ENCODE measurements around the gene MEPCE. TPM values are rescaled to one million over a fixed set of nuclear protein-coding genes. Genes with fewer than 3 reads are reported as not detected.

The MEPCE gene
- polyA plus RNA-seq, 1 donor (not counting 4 experiments of a cell fraction or from before 2014, with no cell fraction given): 10.6 TPM

DNA sequence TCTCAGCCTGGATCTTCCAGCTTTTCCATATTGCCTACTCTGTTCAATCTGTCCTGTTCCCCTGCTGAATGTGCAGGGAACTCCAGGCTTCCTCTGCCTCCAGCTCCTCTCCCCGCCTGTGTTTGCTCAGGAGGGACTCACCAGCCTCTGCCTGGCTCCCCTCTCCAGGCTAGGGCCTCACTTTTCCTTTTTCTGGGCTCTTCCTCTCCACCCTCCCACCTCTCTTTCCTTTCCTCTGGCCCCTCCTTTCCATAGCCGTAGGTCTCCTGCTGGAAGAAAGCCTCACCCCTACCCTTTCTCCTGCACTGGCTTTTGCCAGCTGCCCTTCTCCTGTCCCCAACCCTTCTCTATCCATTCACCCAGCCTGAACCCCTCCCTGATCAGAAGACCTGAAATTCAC lies 31.4 kb upstream of the MEPCE start:
- Histone ChIP-seq H4K20me1 (ENCODE audit: control insufficient read depth, extremely low read depth, insufficient read depth, low read length) (no peaks in the 10 kb centered on the region), H3K36me3 (ENCODE audit: control insufficient read depth in 2 of 2, extremely low read depth in 1 of 2, insufficient read depth in 2 of 2, low read length in 2 of 2) (no peaks in the 10 kb centered on the region), H3K9me1 (ENCODE audit: control insufficient read depth, extremely low read depth, insufficient read depth, low read length) (no peaks in the 10 kb centered on the region), H3K4me1 (ENCODE audit: control insufficient read depth, extremely low read depth, insufficient read depth, low read length) (no peaks in the 10 kb centered on the region), H3K79me2 (ENCODE audit: control insufficient read depth, insufficient read depth, low read length) (no peaks in the 10 kb centered on the region), H3K9me3 (ENCODE audit: control insufficient read depth, low read depth, low read length) (no peaks in the 10 kb centered on the region), H3K9ac (ENCODE audit: control insufficient read depth, extremely low read depth, insufficient read depth, low read length) (no peak overlapping the region), H3K27ac (ENCODE audit: control insufficient read depth, insufficient read depth, low read length) (no peak overlapping the region), H3K27me3 (ENCODE audit: control insufficient read depth, extremely low read depth, insufficient read depth, low read length) (peaks cover 12% of the 10 kb centered on the region), H2AFZ (ENCODE audit: control insufficient read depth, low read length) (no peak overlapping the region), H3K4me3 (ENCODE audit: control insufficient read depth in 2 of 3, extremely low read depth in 1 of 3, insufficient read depth in 2 of 3, low read depth in 1 of 3, low read length in 3 of 3) (no peak overlapping the region), H3K4me2 (ENCODE audit: control insufficient read depth, extremely low read depth, insufficient read depth, low read depth, low read length) (no peak overlapping the region)
- FAIRE-seq (no peak), DNase-seq (ENCODE audit: low read depth, low spot score) (no peak)
- TF ChIP-seq, protein P1, sequence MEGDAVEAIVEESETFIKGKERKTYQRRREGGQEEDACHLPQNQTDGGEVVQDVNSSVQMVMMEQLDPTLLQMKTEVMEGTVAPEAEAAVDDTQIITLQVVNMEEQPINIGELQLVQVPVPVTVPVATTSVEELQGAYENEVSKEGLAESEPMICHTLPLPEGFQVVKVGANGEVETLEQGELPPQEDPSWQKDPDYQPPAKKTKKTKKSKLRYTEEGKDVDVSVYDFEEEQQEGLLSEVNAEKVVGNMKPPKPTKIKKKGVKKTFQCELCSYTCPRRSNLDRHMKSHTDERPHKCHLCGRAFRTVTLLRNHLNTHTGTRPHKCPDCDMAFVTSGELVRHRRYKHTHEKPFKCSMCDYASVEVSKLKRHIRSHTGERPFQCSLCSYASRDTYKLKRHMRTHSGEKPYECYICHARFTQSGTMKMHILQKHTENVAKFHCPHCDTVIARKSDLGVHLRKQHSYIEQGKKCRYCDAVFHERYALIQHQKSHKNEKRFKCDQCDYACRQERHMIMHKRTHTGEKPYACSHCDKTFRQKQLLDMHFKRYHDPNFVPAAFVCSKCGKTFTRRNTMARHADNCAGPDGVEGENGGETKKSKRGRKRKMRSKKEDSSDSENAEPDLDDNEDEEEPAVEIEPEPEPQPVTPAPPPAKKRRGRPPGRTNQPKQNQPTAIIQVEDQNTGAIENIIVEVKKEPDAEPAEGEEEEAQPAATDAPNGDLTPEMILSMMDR (optimal IDR thresholded peaks at IDR 0.05 in 1 of 3, IDR thresholded peaks at IDR 0.05 in 1 of 3, conservative IDR thresholded peaks at IDR 0.05 in 1 of 3; ENCODE audit: extremely low read depth in 1 of 3, insufficient read depth in 2 of 3, low read length in 3 of 3): no peak
- TF ChIP-seq EZH2 (IDR thresholded peaks at IDR 0.05; ENCODE audit: low read length): no peak
- dilution Hi-C loops (cut with MboI; ENCODE audit: extremely low pct_ligation_motif_present, low sequenced_read_pairs): no loop called here

- Histone ChIP-seq H3K4me2 (ENCODE audit: control insufficient read depth, extremely low read depth, insufficient read depth, low read depth, low read length) (no peak overlapping the region), H4K20me1 (ENCODE audit: control insufficient read depth, extremely low read depth, insufficient read depth, low read length) (no peaks in the 10 kb centered on the region), H3K9me1 (ENCODE audit: control insufficient read depth, extremely low read depth, insufficient read depth, low read length) (no peaks in the 10 kb centered on the region), H3K27ac (ENCODE audit: control insufficient read depth, insufficient read depth, low read length) (no peak overlapping the region), H3K4me3 (ENCODE audit: control insufficient read depth in 2 of 3, extremely low read depth in 1 of 3, insufficient read depth in 2 of 3, low read depth in 1 of 3, low read length in 3 of 3) (no peak overlapping the region), H2AFZ (ENCODE audit: control insufficient read depth, low read length) (no peak overlapping the region), H3K27me3 (ENCODE audit: control insufficient read depth, extremely low read depth, insufficient read depth, low read length) (peaks cover 12% of the 10 kb centered on the region), H3K79me2 (ENCODE audit: control insufficient read depth, insufficient read depth, low read length) (no peaks in the 10 kb centered on the region), H3K4me1 (ENCODE audit: control insufficient read depth, extremely low read depth, insufficient read depth, low read length) (no peaks in the 10 kb centered on the region), H3K9ac (ENCODE audit: control insufficient read depth, extremely low read depth, insufficient read depth, low read length) (no peak overlapping the region), H3K36me3 (ENCODE audit: control insufficient read depth in 2 of 2, extremely low read depth in 1 of 2, insufficient read depth in 2 of 2, low read length in 2 of 2) (no peaks in the 10 kb centered on the region), H3K9me3 (ENCODE audit: control insufficient read depth, low read depth, low read length) (no peaks in the 10 kb centered on the region)
- FAIRE-seq: no peak
- TF ChIP-seq, protein P1 (optimal IDR thresholded peaks at IDR 0.05 in 1 of 3, IDR thresholded peaks at IDR 0.05 in 1 of 3, conservative IDR thresholded peaks at IDR 0.05 in 1 of 3; ENCODE audit: extremely low read depth in 1 of 3, insufficient read depth in 2 of 3, low read length in 3 of 3): no peak
- no peak for TF ChIP-seq EZH2 (IDR thresholded peaks at IDR 0.05; ENCODE audit: low read length)
- no peak for DNase-seq (ENCODE audit: low read depth, low spot score)
- dilution Hi-C loops (cut with MboI; ENCODE audit: extremely low pct_ligation_motif_present, low sequenced_read_pairs): no loop called here
Measured at GRCh38 chr7:100400041-100400440, 29.6 kb upstream of the MEPCE start.
